HEK293 (cell line): ENCODE results near the gene USF3.

Source experiments
- CTCF ChIA-PET: fragments of 350-600 bp; formaldehyde crosslinking; extraction: SDS; loops from one replicate; lab custom pipeline; 2021; ENCODE audit warnings: antibody characterized with exemption; lab: Yijun Ruan, JAX
- POLR2A ChIA-PET: fragments of 300-600 bp; formaldehyde crosslinking; extraction: SDS; loops from one replicate; lab custom pipeline; 2020; ENCODE audit warnings: antibody characterized with exemption, inconsistent platforms; lab: Yijun Ruan, JAX
- H3K27ac ChIP-seq: fragments of 200-500 bp; sonication (Bioruptor generic); 2 replicates; pipeline ENCODE4 v1.5.1; 2014; ENCODE audit warnings: low read depth, low read length, control low read depth, inconsistent platforms; ENCODE audit errors: extremely low read depth
- H3K36me3 ChIP-seq, 2 experiments: fragments of 200-500 bp in 1 of 2; sonication (Bioruptor generic) in 1 of 2; 1 replicate in 1 of 2; 2 replicates in 1 of 2; pipeline ENCODE4 v1.5.1; 2014 to 2017; ENCODE audit warnings: inconsistent platforms in 2 of 2, low read length in 2 of 2; ENCODE audit not compliant: control insufficient read depth in 2 of 2, insufficient read depth in 1 of 2
- H3K4me1 ChIP-seq: fragments of 200-500 bp; sonication (Bioruptor generic); 2 replicates; pipeline ENCODE4 v1.5.1; 2014; ENCODE audit warnings: mild to moderate bottlenecking, low read length, inconsistent platforms; ENCODE audit not compliant: control insufficient read depth, insufficient read depth
- H3K4me3 ChIP-seq: 2 replicates; pipeline ENCODE4 v1.5.1; 2011; ENCODE audit warnings: low read depth, mild to moderate bottlenecking, control low read depth, low read length, moderate library complexity
- H3K9me3 ChIP-seq: fragments of 200-500 bp; sonication (Bioruptor generic); 2 replicates; pipeline ENCODE4 v1.5.1; 2014; ENCODE audit warnings: low read depth, low read length, inconsistent platforms; ENCODE audit not compliant: control insufficient read depth, insufficient read depth
- BCL11B ChIP-seq: fragments of 450-650 bp; formaldehyde crosslinking; IDR thresholded peaks from 2 replicates; pipeline ENCODE4 v1.5.1; 2016; ENCODE audit warnings: low read depth, missing biosample characterization, missing genetic modification characterization
- INSM2 ChIP-seq: fragments of 450-650 bp; formaldehyde crosslinking; IDR thresholded peaks from 2 replicates; pipeline ENCODE4 v1.5.1; 2016; ENCODE audit warnings: missing biosample characterization, missing genetic modification characterization
- MEIS1 ChIP-seq: sonication (generic); formaldehyde crosslinking; IDR thresholded peaks from 2 replicates; pipeline ENCODE4 v1.8.1; 2022; ENCODE audit warnings: missing genetic modification reagents, mild to moderate bottlenecking, borderline replicate concordance
- PATZ1 ChIP-seq: fragments of 450-650 bp; formaldehyde crosslinking; IDR thresholded peaks from 2 replicates; pipeline ENCODE4 v1.5.1; 2016; ENCODE audit warnings: missing biosample characterization, missing genetic modification characterization
- REST ChIP-seq: fragments of 450-650 bp; formaldehyde crosslinking; IDR thresholded peaks from 2 replicates; pipeline ENCODE4 v1.5.1; 2016; ENCODE audit warnings: missing biosample characterization, missing genetic modification characterization
- SCRT1 ChIP-seq: fragments of 450-650 bp; formaldehyde crosslinking; IDR thresholded peaks from 2 replicates; pipeline ENCODE4 v1.5.1; 2016; ENCODE audit warnings: missing biosample characterization, missing genetic modification characterization, borderline replicate concordance
- TSHZ1 ChIP-seq: fragments of 450-650 bp; formaldehyde crosslinking; IDR thresholded peaks from 2 replicates; pipeline ENCODE4 v1.5.1; 2016; ENCODE audit warnings: missing biosample characterization, missing genetic modification characterization, borderline replicate concordance
- ZBTB11 ChIP-seq: fragments of 450-650 bp; formaldehyde crosslinking; conservative IDR thresholded peaks from 2 replicates; pipeline ENCODE4 v1.5.1; 2016; ENCODE audit warnings: low read depth, missing biosample characterization, missing genetic modification characterization
- ZBTB26 ChIP-seq: fragments of 450-650 bp; formaldehyde crosslinking; optimal IDR thresholded peaks from 2 replicates; pipeline ENCODE3; 2016; ENCODE audit warnings: missing biosample characterization, mild to moderate bottlenecking, missing genetic modification characterization
- ZNF132 ChIP-seq: fragments of 450-650 bp; formaldehyde crosslinking; IDR thresholded peaks from 2 replicates; pipeline ENCODE4 v1.5.1; 2017; ENCODE audit warnings: missing biosample characterization, missing genetic modification characterization, borderline replicate concordance
- ZNF146 ChIP-seq: fragments of 450-650 bp; formaldehyde crosslinking; IDR thresholded peaks from 2 replicates; pipeline ENCODE4 v1.5.1; 2016; ENCODE audit warnings: missing biosample characterization, missing genetic modification characterization
- ZNF514 ChIP-seq: fragments of 450-650 bp; formaldehyde crosslinking; IDR thresholded peaks from 2 replicates; pipeline ENCODE4 v1.5.1; 2016; ENCODE audit warnings: missing biosample characterization, missing genetic modification characterization
- ZNF600 ChIP-seq: fragments of 450-650 bp; formaldehyde crosslinking; IDR thresholded peaks from 2 replicates; pipeline ENCODE4 v1.5.1; 2016; ENCODE audit warnings: missing biosample characterization, missing genetic modification characterization
- ZNF610 ChIP-seq: fragments of 450-650 bp; formaldehyde crosslinking; IDR thresholded peaks from 2 replicates; pipeline ENCODE4 v1.5.1; 2016; ENCODE audit warnings: missing biosample characterization, missing genetic modification characterization, borderline replicate concordance
- ZNF660 ChIP-seq: fragments of 450-650 bp; IDR thresholded peaks from 2 replicates; pipeline ENCODE4 v1.5.1; 2018; ENCODE audit warnings: missing biosample characterization, mild to moderate bottlenecking, missing genetic modification characterization
- ZNF830 ChIP-seq: fragments of 450-650 bp; IDR thresholded peaks from 2 replicates; pipeline ENCODE4 v1.5.0; 2018; ENCODE audit warnings: missing biosample characterization, missing genetic modification characterization, low read depth, mild to moderate bottlenecking, moderate library complexity

The USF3 gene

GRCh38 chr3:113712129-113712528, 15.7 kb upstream of the USF3 start:
- Histone ChIP-seq H3K36me3 (no peaks in the 10 kb centered on the region), H3K4me1 (no peaks in the 10 kb centered on the region), H3K4me3 (no peak overlapping the region), H3K9me3 (no peaks in the 10 kb centered on the region), H3K27ac (no peak overlapping the region)
- ChIA-PET POLR2A (interaction anchor here (0.6 kb wide), 2 partner anchors 13 to 501 kb away, joined by 3 to 4 read pairs; no protein-coding TSS in a partner anchor), CTCF (interaction anchor here (0.6 kb wide), 1 partner anchor 624 kb away, joined by 3 read pairs; no protein-coding TSS in a partner anchor)
- TF ChIP-seq ZNF514 (tag by site-specific recombination) (no peak), TSHZ1 (tag by site-specific recombination) (no peak), ZNF610 (tag by site-specific recombination) (no peak), ZNF660 (tag by site-specific recombination) (no peak), ZBTB11 (no peak), ZNF830 (tag by site-specific recombination) (no peak), BCL11B (tag by site-specific recombination) (no peak), ZNF600 (tag by site-specific recombination) (no peak), ZBTB26 (tag by site-specific recombination) (no peak)
- TF ChIP-seq, all 188 proteins: peak for 0

- POLR2A ChIA-PET: interaction anchor here (0.7 kb wide), 1 partner anchor 394 kb away, joined by 5 read pairs; no protein-coding TSS in a partner anchor
- no peaks in the 10 kb centered on the region for H3K4me1 ChIP-seq
- CTCF ChIA-PET: no interaction called here
These were observed 11.4 kb upstream of the USF3 start for GRCh38 chr3:113707835-113708234.

GRCh38 chr3:113698956-113699355, 2.5 kb upstream of the USF3 start:
- Histone ChIP-seq H3K4me3 (peak overlapping the region; percentile 14; the same call in 1 of the 2 replicates), H3K9me3 (no peaks in the 10 kb centered on the region), H3K27ac (no peak overlapping the region), H3K36me3 (no peaks in the 10 kb centered on the region), H3K4me1 (peaks cover 4% of the 10 kb centered on the region)
- ChIA-PET POLR2A (no interaction called here), CTCF (no interaction called here)
- TF ChIP-seq INSM2 (tag by site-specific recombination) (no peak), PATZ1 (tag by site-specific recombination) (no peak), SCRT1 (tag by site-specific recombination) (no peak), ZNF132 (tag by site-specific recombination) (no peak), REST (tag by site-specific recombination) (no peak)

More at GRCh38 chr3:113707835-113708234, 11.4 kb upstream of the USF3 start:
- TF ChIP-seq ZNF146 (tag by site-specific recombination) (peak; percentile 63), MEIS1 (CRISPR knock-in tag) (no peak)
- Histone ChIP-seq H3K9me3 (no peaks in the 10 kb centered on the region), H3K4me3 (no peak overlapping the region), H3K27ac (no peak overlapping the region), H3K36me3 (no peaks in the 10 kb centered on the region)
